ENCODE measurements around the gene REG1A.

DNA sequence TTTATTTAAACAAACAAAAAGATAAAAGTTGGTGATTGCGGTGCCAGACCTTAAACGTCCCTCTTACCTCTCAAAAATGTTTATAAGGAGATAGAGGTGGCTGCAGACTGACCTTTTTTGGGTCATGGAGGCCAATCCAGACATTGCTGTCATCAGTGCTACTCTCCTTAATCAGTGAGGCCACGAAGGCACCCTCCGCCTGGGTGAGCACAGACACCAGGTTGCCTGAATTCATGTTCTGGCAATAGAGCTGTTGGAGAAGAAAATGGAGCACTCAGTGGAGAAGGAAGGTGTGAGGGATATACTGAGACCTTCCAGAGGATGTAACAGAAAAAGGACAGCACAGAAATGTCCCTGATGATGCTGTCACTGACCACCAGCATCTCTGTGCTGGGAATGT, 34.0 kb upstream of the REG1A start:
- TF ChIP-seq, protein P1, sequence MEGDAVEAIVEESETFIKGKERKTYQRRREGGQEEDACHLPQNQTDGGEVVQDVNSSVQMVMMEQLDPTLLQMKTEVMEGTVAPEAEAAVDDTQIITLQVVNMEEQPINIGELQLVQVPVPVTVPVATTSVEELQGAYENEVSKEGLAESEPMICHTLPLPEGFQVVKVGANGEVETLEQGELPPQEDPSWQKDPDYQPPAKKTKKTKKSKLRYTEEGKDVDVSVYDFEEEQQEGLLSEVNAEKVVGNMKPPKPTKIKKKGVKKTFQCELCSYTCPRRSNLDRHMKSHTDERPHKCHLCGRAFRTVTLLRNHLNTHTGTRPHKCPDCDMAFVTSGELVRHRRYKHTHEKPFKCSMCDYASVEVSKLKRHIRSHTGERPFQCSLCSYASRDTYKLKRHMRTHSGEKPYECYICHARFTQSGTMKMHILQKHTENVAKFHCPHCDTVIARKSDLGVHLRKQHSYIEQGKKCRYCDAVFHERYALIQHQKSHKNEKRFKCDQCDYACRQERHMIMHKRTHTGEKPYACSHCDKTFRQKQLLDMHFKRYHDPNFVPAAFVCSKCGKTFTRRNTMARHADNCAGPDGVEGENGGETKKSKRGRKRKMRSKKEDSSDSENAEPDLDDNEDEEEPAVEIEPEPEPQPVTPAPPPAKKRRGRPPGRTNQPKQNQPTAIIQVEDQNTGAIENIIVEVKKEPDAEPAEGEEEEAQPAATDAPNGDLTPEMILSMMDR (IDR thresholded peaks at IDR 0.05), result no peak
- TF ChIP-seq POLR2A (IDR thresholded peaks at IDR 0.05), result no peak

All from esophagus squamous epithelium (tissue), 4 donors.